ENCODE results near the gene SLC41A2.
"Not testable (repeated sequence)": the region's sequence is repeated elsewhere in the genome, so short reads cannot be mapped to it uniquely, and the experiment has no call there.

Gene SLC41A2

GRCh38 chr12:104944252-104944651 lies 13.8 kb downstream of the SLC41A2 start (continued):
- TF ChIP-seq ZNF521 (tag by site-specific recombination; IDR thresholded peaks at IDR 0.05), result no peak
- TF ChIP-seq ZNF792 (tag by site-specific recombination; IDR thresholded peaks at IDR 0.05), result no peak
- TF ChIP-seq ZNF544 (tag by site-specific recombination; IDR thresholded peaks at IDR 0.05), result no peak
- 0 out of 2 replicates have a peak, but pooled peaks have one; percentile 50 for TF ChIP-seq ZXDB (tag by site-specific recombination; IDR thresholded peaks at IDR 0.05)
- TF ChIP-seq ZNF274 (IDR thresholded peaks at IDR 0.05; ENCODE audit: low read length), result no peak
- no peak for TF ChIP-seq ZNF274 (tag by site-specific recombination; IDR thresholded peaks at IDR 0.05; ENCODE audit: borderline replicate concordance)
- no peak for TF ChIP-seq KLF7 (tag by site-specific recombination; IDR thresholded peaks at IDR 0.05; ENCODE audit: borderline replicate concordance)
- TF ChIP-seq GLI4 (tag by site-specific recombination; IDR thresholded peaks at IDR 0.05), result no peak
- TF ChIP-seq ZNF398 (tag by site-specific recombination; IDR thresholded peaks at IDR 0.05), result no peak
- no peak for TF ChIP-seq GLI2 (tag by site-specific recombination; IDR thresholded peaks at IDR 0.05; ENCODE audit: borderline replicate concordance, low read depth)
- TF ChIP-seq SALL2 (tag by site-specific recombination; IDR thresholded peaks at IDR 0.05; ENCODE audit: borderline replicate concordance), result no peak

GRCh38 chr12:104943401-104943800 lies 14.7 kb downstream of the SLC41A2 start:
- H3K27ac ChIP-seq (ENCODE audit: extremely low read depth, low read depth, low read length); H3K36me3 ChIP-seq (ENCODE audit: control insufficient read depth in 2 of 2, insufficient read depth in 1 of 2, low read length in 2 of 2); H3K9me3 ChIP-seq (ENCODE audit: control insufficient read depth, insufficient read depth, low read depth, low read length); CTCF ChIA-PET; H3K4me3 ChIP-seq (ENCODE audit: low read depth, low read length): not testable (repeated sequence)
- TF ChIP-seq SETDB1 (IDR thresholded peaks at IDR 0.05; ENCODE audit: insufficient read length, low read length), result peak; percentile 40
- H3K4me1 ChIP-seq (ENCODE audit: control insufficient read depth, insufficient read depth, low read length), result peaks cover 19% of the 10 kb centered on the region
- POLR2A ChIA-PET, result interaction anchor here (0.7 kb wide), 1 partner anchor 22 kb away, joined by 3 read pairs; no protein-coding TSS in a partner anchor

DNA sequence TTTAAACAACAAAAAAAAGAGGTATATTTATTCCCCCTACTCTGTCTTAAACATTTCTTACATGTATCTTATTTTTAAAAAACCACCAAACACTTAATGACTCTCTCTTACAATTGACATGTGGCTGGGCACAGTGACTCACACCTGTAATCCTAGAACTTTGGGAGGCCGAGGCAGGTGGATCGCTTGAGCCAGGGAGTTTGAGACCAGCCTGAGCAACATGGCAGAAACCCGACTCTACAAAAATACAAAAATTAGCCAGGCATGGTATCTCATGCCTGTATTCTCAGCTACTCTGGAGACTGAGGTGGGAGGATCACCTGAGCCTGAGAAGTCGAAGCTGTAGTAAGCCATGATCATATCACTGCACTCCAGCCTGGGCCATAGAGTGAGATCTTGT lies 16.0 kb downstream of the SLC41A2 start:
- ChIA-PET CTCF (interaction anchor here (0.6 to 0.7 kb wide), 2 partner anchors 10 to 45 kb away, joined by 3 to 5 read pairs; no protein-coding TSS in a partner anchor), POLR2A (interaction anchor here (0.7 kb wide), 2 partner anchors 12 to 165 kb away, joined by 3 to 4 read pairs; no protein-coding TSS in a partner anchor)
- Histone ChIP-seq H3K4me3 (ENCODE audit: low read depth, low read length) (no peak overlapping the region), H3K4me1 (ENCODE audit: control insufficient read depth, insufficient read depth, low read length) (peaks cover 14% of the 10 kb centered on the region), H3K36me3 (ENCODE audit: control insufficient read depth in 2 of 2, insufficient read depth in 1 of 2, low read length in 2 of 2) (no peaks in the 10 kb centered on the region), H3K9me3 (ENCODE audit: control insufficient read depth, insufficient read depth, low read depth, low read length) (no peaks in the 10 kb centered on the region), H3K27ac (ENCODE audit: extremely low read depth, low read depth, low read length) (no peak overlapping the region)
- TF ChIP-seq ZBTB17 (tag by site-specific recombination; IDR thresholded peaks at IDR 0.05) (0 out of 2 replicates have a peak, but pooled peaks have one; percentile 42), YY2 (tag by site-specific recombination; IDR thresholded peaks at IDR 0.05) (0 out of 2 replicates have a peak, but pooled peaks have one; percentile 39), ZNF433 (tag by site-specific recombination; IDR thresholded peaks at IDR 0.05; ENCODE audit: low read depth) (no peak), ZNF362 (tag by site-specific recombination; IDR thresholded peaks at IDR 0.05) (peak; percentile 61; the same call in 1 of the 2 replicates), ZNF791 (tag by site-specific recombination; IDR thresholded peaks at IDR 0.05) (no peak), HIC1 (tag by site-specific recombination; IDR thresholded peaks at IDR 0.05) (no peak), PATZ1 (tag by site-specific recombination; IDR thresholded peaks at IDR 0.05) (0 out of 2 replicates have a peak, but pooled peaks have one; percentile 15), ZNF335 (tag by site-specific recombination; conservative IDR thresholded peaks at IDR 0.05) (0 out of 2 replicates have a peak, but pooled peaks have one; percentile 18)

All from HEK293 (cell line).